GM23248 (cell line): Measurements from ENCODE around the gene LRSAM1.

Experiments used
- EZH2 ChIP-seq: fragments of 200-600 bp; sonication (generic); IDR thresholded peaks from 2 replicates; pipeline ENCODE4 v1.6.1; 2018; ENCODE audit warnings: antibody characterized with exemption, mild to moderate bottlenecking; ENCODE audit not compliant: insufficient read depth, poor library complexity, severe bottlenecking
- EZH2phosphoT487 ChIP-seq: fragments of 200-600 bp; sonication (generic); IDR thresholded peaks from 2 replicates; pipeline ENCODE4 v1.6.1; 2018; ENCODE audit warnings: antibody characterized with exemption, moderate library complexity, mild to moderate bottlenecking, low read depth; ENCODE audit not compliant: insufficient read depth

DNA sequence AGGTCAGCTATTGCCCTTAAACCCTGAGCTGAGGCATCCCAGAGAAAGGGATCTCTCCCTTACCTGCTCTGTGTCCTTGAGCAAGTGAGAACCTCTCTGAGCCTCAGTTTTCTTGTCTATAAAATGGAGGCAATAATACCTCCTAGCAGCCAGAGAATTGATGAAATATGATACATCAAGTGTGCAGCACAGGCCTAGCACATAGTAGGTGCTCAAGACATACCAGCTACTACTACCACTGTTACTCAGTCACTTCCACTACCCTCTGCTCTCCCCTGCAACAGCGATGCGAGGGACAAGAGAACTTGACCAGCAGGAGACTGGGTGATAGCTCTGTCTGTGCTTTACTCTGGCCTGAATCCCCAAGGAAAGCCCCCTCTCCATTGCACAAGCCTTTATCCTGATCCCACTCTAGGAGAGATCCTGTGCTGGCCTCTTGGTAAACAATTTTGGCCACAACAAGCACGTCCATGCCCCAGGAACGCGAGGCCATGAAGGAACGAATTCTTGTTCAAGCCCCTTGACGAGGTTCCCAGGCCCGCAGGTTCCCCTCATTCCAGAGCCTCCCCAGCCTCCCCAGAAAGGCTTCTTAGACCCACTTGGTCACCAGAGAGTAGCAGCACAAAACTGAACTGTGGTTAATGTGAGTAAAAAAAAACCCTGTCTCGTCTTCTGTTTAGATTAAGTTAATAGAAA lies 39.4 kb downstream of the LRSAM1 start:
- TF ChIP-seq EZH2 (no peak), EZH2phosphoT487 (no peak)
